ENCODE measurements around the gene GABRR3.
"Not testable (repeated sequence)": the region's sequence is repeated elsewhere in the genome, so short reads cannot be mapped to it uniquely, and the experiment has no call there.

Gene GABRR3

GRCh38 chr3:98021830-98022560 lies 13.1 kb downstream of the GABRR3 start:
- DNase-seq (ENCODE audit: low spot score), result no peak

DNA sequence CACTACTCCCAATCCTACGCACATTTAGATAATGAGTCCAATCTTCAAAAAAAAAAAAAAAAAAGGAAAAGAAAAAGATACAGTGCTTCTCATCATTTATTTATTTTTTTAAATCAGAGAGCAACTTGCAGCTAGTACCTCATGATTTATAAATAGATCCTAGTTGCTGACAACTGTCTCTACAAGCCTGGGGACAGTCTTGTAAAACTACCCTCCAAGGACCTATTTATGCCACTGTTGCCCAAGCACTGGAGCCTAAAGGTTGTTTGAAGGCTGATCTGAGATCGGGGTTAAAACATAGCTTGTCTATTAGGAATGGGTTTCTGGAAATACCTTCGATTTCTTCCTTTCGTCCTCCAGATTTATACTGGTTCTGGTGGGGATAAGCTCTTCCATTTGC lies 14.7 kb downstream of the GABRR3 start:
- DNase-seq (ENCODE audit: low spot score), result no peak

GRCh38 chr3:98018301-98018700 lies 16.8 kb downstream of the GABRR3 start:
- no peak for DNase-seq (ENCODE audit: low spot score)

- no peak for DNase-seq (ENCODE audit: low spot score)
Measured at GRCh38 chr3:98014268-98014585, 20.9 kb downstream of the GABRR3 start.

DNA sequence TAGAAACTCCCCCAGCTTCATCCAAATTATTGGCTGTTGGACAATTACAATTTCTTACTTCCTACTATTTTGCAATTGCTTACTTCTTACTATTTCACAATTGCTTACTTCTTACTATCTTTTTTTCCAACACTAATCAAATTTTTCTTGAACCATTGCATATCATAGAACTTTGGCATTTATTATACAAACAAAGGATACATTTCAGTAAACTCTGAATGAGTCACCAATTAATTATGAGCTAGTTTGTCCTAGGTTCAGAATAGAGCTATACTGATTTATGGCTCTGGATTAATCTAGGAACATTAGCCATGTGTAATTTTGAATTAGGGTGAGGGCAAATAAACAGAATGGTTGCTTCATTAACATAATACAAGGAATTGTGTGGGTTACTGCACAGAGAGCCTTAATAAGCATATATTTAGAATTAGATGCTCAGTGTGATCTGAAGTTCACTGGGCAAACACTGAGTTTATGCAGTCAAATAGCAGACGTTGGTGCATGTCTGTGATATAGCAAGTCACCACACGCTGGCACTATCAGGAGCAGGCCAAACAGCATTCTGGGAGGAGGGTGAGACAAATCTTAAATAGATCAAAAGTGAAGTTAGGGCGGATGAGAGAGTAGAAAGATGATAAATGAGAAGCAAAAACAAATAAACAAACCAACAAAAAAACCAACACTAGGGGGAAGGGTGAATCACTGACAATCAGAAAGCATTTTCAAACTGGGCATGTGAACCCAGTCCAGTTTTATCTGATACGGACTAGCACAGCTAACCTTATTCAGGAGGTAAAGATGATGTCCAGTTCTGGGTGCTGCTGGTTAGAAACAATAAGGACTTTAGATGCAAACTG lies 21.5 kb downstream of the GABRR3 start:
- no peak for DNase-seq (ENCODE audit: low spot score)

DNA sequence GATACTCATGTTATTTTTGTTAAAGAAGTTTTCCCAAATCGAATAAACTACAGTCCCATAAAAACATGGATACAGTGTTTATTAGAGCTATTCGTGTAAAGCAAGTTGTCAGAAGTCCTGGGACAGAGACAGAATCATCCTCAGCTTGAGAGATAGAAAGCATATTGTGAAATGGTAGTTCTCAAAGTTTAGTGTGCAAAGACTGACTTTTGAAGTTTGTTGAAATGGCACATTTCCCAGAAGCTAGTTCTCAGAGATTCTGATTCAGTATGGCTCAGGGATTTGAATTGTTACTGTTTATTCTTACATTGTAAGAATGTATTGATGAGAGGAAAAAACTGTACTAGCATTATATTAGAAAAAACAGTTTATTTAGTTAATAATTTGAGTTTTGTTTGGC lies 22.1 kb downstream of the GABRR3 start:
- no peak for DNase-seq (ENCODE audit: low spot score)

DNA sequence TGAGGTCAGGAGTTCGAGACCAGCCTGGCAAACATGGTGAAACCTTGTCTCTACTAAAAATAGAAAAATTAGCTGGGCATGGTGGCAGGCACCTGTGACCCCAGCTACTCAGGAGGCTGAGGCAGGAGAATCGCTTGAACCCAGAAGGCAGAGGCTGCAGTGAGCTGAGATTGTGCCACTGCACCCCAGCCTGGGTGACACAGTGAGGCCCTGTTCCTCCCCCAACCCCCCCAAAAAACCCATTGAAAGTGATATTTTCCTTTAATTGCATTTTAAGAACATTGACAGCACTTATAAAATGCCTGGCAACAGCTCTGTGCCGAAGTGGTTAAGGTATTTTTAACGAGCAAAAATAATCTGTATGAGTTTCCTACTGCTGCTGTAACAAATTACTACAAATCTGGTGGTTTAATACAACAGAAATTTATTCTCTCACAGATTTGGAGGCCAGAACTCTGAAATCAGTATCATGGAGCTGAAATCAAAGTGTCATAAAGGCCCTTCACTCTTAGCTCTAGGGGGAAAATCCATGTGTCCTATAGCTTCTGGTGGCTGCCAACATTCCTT lies 24.1 kb downstream of the GABRR3 start:
- DNase-seq (ENCODE audit: low spot score), result not testable (repeated sequence)

DNA sequence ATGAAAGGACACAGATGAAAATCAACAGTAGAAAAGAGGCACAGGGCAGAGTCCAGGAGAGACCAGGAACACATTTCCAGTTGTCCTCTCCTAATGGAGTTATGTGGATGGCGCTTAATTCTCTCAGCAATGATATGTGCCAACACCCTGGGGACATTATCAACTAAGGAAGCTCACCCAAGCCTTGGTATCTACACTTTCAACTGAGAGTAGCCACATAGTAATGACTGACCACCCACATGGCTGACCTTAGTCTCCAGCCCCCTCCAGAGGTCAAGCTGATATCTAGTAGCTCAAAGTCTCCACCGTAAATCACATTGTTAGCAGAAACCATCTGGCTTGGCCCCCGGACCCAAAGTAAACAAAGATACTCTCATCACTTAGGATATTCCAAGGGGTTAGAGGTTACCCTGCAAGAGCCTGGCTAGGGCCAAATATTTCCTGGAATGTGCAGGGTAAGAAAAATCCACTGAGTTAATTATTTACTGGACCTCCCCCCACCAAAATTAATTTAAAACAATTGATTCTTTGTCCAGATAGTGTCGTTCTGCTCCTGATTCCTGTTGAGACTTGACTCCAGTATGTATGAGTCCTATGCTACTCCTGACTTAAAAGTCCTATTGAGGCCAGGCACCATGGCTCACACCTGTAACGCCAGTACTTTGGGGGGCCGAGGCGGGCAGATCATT lies 24.8 kb downstream of the GABRR3 start:
- no peak for DNase-seq (ENCODE audit: low spot score)

DNA sequence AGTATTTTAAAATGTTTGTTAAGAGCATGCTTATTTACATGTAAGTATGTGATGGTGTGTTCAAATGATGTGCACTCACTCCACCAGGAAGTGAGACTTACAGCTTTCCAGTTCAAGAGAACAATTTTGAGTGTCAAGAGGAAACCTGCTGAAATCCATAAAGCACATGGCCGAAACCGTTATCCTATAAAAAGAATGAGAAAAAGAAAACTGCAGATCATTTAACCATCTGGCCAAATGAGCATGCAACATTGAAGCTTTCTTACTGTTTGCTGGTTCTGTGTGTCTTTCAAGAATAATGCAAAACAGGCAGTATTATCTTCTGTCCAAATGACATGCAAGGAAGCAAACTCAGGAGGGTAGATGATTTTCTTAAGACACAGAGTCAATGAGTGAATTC lies 26.3 kb downstream of the GABRR3 start:
- no peak for DNase-seq (ENCODE audit: low spot score)

GRCh38 chr3:98005438-98005837 lies 29.7 kb downstream of the GABRR3 start:
- no peak for DNase-seq (ENCODE audit: low spot score)

- no peak for DNase-seq (ENCODE audit: low spot score)
Measured at GRCh38 chr3:98004721-98005120, 30.4 kb downstream of the GABRR3 start.

- no peak for DNase-seq (ENCODE audit: low spot score)
Measured at GRCh38 chr3:98003306-98003969, 31.7 kb downstream of the GABRR3 start.

DNA sequence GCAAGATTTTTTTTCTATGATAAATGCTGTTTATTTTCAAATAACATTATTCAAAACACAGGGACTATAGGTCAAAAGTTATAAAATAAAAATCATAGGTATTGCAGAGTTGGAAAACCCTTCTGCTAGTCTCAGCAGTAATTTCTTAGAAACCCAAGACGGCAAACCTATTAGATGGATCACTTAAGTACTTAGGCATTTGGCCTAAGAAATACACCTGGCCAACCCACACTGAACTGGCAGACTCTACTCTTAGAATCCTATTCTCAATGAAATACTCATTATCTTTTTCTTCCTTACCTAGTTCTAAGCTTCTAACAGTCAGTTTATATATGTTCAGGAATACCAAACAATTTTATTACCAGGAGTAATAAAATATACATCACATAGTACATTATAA lies 32.4 kb downstream of the GABRR3 start:
- no peak for DNase-seq (ENCODE audit: low spot score)

GRCh38 chr3:97999994-98000393 lies 35.1 kb downstream of the GABRR3 start:
- DNase-seq (ENCODE audit: low spot score), result no peak

GRCh38 chr3:97999103-97999502 lies 36.0 kb downstream of the GABRR3 start:
- DNase-seq (ENCODE audit: low spot score), result no peak

DNA sequence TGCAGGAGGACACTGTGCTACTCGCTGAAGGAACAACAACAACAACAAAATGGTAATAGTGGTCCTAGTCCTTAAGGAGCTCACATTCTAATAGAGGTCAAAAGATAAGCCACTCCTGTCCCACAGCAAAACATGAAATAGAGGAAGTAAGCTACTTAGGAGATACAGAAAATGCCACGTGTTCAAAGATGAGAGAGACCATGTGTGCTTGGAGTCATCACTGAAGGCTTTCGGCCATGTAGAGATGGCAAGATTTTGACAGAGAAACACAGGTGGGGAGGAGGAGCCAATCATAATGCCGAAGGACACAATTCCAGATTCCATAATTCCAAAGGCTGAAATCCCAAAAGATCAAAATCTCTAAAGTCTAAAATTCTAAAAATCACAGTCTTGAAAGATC lies 38.1 kb downstream of the GABRR3 start:
- DNase-seq (ENCODE audit: low spot score), result no peak

- DNase-seq (ENCODE audit: low spot score), result no peak
Measured at GRCh38 chr3:97994328-97994945, 40.7 kb downstream of the GABRR3 start.

- no peak for DNase-seq (ENCODE audit: low spot score)
Measured at GRCh38 chr3:97993526-97993925, 41.6 kb downstream of the GABRR3 start.

DNA sequence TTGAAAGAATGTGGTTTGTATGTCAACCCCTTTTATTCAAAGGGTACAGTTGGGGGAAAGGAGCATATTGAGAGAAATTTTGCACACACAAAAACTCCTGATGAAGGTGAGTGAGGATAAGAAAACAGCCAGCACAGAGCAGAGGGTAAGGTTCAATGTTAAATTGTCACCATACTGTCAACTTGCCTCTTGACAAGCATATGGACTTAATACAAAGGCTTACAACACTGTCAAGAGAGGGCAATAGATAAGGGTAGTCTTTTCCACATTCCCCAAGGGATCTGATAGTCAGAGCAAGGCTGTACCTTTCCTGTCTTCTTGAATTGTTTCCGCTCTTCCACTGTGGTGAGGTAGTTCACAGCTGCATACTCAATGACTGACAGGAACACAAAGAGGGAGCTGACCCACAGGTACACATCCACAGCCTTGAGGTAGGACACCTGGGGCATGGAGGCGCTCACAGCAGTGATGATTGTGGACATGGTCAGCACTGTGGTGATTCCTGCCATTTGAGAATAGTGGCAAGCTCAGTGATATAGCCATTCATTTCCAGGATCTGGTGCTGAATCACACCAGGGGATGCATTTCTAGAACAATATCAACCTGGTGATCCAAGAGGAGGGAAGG lies 42.5 kb downstream of the GABRR3 start:
- no peak for DNase-seq (ENCODE audit: low spot score)

GRCh38 chr3:97991293-97991682 lies 43.8 kb downstream of the GABRR3 start:
- no peak for DNase-seq (ENCODE audit: low spot score)

DNA sequence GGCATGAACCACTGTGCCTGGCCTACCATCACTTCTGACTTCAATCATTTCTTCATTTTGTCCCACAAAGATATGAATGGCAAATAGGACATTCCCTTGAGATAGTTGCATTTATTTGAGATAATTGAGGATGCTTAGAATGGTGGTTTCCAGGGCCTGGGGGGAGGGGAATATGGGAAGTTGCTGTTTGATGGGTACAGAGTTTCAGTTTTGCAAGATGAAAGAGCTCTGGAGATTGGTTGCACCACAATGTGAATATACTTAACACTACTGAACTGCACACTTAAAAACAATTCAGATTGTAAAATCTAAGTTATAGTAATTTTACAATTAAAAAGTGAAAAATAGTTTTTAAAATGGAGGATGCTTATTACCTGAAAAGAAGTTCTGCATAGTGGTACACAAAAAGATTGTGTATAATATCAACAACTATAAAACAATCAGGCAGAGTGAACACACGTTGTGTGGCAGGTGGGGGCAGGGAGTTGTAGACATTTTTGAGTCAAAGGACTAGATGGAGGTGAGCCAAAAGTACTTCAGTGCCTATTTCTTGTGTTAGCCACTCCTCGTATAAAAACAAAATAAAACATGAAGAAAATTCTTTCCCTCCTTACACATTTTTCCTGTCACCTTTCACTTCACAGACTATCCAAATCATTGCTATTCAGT lies 44.4 kb downstream of the GABRR3 start:
- DNase-seq (ENCODE audit: low spot score), result no peak
